Measurements from ENCODE around the gene RAB3A.
A peak's percentile ranks its signal among the peaks of the same experiment; 100 is the strongest.

The RAB3A gene

GRCh38 chr19:18196511-18196845 is 7.4 kb downstream of the RAB3A start:
- no peak for DNase-seq

- DNase-seq = peak; percentile 54
These were observed 9.1 kb downstream of the RAB3A start for GRCh38 chr19:18194554-18195238.

- DNase-seq = no peak
These were observed 9.7 kb downstream of the RAB3A start for GRCh38 chr19:18194181-18194530.

GRCh38 chr19:18193388-18194180 is 10.3 kb downstream of the RAB3A start:
- peak; percentile 38 for DNase-seq

GRCh38 chr19:18192673-18193387 is 11.0 kb downstream of the RAB3A start, which contains the start of gene MPV17L2:
Gene MPV17L2 (plus strand): TSS chr19:18193218. CDS start chr19:18193282, 64 bp downstream.
- DNase-seq = peak; percentile 100

- no peak for DNase-seq
These were observed 12.2 kb downstream of the RAB3A start for GRCh38 chr19:18191640-18192062.

- DNase-seq = no peak
These were observed 13.6 kb downstream of the RAB3A start for GRCh38 chr19:18190278-18190677.

- no peak for DNase-seq
These were observed 18.3 kb downstream of the RAB3A start for GRCh38 chr19:18185538-18185937.

GRCh38 chr19:18183529-18183928 is 20.3 kb downstream of the RAB3A start:
- no peak for DNase-seq

GRCh38 chr19:18179957-18180356 is 23.9 kb downstream of the RAB3A start:
- DNase-seq = no peak

GRCh38 chr19:18176367-18177310 is 27.2 kb downstream of the RAB3A start:
- DNase-seq = no peak

GRCh38 chr19:18174983-18175382 is 28.9 kb downstream of the RAB3A start:
- DNase-seq = no peak

- peak; percentile 71 for DNase-seq
These were observed 30.1 kb downstream of the RAB3A start, which contains the start of gene IFI30 for GRCh38 chr19:18173572-18174288. Gene IFI30 (plus strand): TSS chr19:18173813. CDS start chr19:18173842, 29 bp downstream.

- peak; percentile 39 for DNase-seq
These were observed 30.7 kb downstream of the RAB3A start for GRCh38 chr19:18173054-18173571.

- no peak for DNase-seq
These were observed 31.4 kb downstream of the RAB3A start for GRCh38 chr19:18172331-18173053.

- no peak for DNase-seq
These were observed 32.1 kb downstream of the RAB3A start for GRCh38 chr19:18171605-18172327.

GRCh38 chr19:18170714-18171255 is 33.1 kb downstream of the RAB3A start:
- DNase-seq = no peak

- DNase-seq = no peak
These were observed 35.0 kb downstream of the RAB3A start for GRCh38 chr19:18168673-18169381.

Data from right hindlimb (tissue), 1 donor.